Colonic mucosa (tissue), 4 donors: ENCODE measurements around the gene WDR36. TPM values are rescaled to one million over a fixed set of nuclear protein-coding genes. Genes with fewer than 3 reads are reported as not detected.

Source experiments
- DNase-seq: peaks from one replicate; pipeline ENCODE4 v3.0.0-alpha.2; 2020
- H3K27ac ChIP-seq: fragments of 200-600 bp; one replicate; pipeline ENCODE4 v1.8.0; 2021
- H3K27me3 ChIP-seq: fragments of 200-600 bp; one replicate; pipeline ENCODE4 v1.8.0; 2021
- H3K36me3 ChIP-seq: fragments of 200-600 bp; one replicate; pipeline ENCODE4 v1.8.0; 2021
- H3K4me1 ChIP-seq: fragments of 200-600 bp; one replicate; pipeline ENCODE4 v1.8.0; 2021; ENCODE audit warnings: mild to moderate bottlenecking
- H3K4me3 ChIP-seq: fragments of 200-600 bp; one replicate; pipeline ENCODE4 v1.8.0; 2021
- H3K9ac ChIP-seq, 2 donors: one replicate each; pipeline ENCODE4 v1.7.0; 2013; ENCODE audit warnings: control low read depth in 2 of 2, low read depth in 2 of 2, low read length in 2 of 2
- H3K9me3 ChIP-seq: fragments of 200-600 bp; one replicate; pipeline ENCODE4 v1.8.0; 2021
- intact Hi-C: fragments of 100-400 bp; cut with DNase I; formaldehyde crosslinking; loops from one replicate; pipeline ENCODE4 v1.14.1; 2022
- total RNA-seq, 2 donors: library from RNA; stranded (reverse); fragmentation: NEBNext Ultra II Directional in 1 of 2; extraction: Animal tissue kit (Norgen Biotek cat#: 25700) in 1 of 2; gene quantifications; one replicate each; pipeline ENCODE4 v1.2.1, GENCODE V29; 2021
- TF ChIP-seq, protein P1 (sequence below): fragments of 200-600 bp; IDR thresholded peaks from one replicate; pipeline ENCODE4 v1.8.0; 2022; ENCODE audit warnings: antibody characterized with exemption, mild to moderate bottlenecking
- donor health status: healthy.
- donor health status: DM: no; HTN: no; CAD: no.
- donor health status: DM: no; HTN: no; CAD: no.

The WDR36 gene
- total RNA-seq, 2 donors from 2014 or later = 14.0 to 19.0 TPM

GRCh38 chr5:111077678-111078077, 14.5 kb upstream of the WDR36 start:
- no peak overlapping the region for H3K4me3 ChIP-seq
- TF ChIP-seq, protein P1, sequence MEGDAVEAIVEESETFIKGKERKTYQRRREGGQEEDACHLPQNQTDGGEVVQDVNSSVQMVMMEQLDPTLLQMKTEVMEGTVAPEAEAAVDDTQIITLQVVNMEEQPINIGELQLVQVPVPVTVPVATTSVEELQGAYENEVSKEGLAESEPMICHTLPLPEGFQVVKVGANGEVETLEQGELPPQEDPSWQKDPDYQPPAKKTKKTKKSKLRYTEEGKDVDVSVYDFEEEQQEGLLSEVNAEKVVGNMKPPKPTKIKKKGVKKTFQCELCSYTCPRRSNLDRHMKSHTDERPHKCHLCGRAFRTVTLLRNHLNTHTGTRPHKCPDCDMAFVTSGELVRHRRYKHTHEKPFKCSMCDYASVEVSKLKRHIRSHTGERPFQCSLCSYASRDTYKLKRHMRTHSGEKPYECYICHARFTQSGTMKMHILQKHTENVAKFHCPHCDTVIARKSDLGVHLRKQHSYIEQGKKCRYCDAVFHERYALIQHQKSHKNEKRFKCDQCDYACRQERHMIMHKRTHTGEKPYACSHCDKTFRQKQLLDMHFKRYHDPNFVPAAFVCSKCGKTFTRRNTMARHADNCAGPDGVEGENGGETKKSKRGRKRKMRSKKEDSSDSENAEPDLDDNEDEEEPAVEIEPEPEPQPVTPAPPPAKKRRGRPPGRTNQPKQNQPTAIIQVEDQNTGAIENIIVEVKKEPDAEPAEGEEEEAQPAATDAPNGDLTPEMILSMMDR = no peak
- no peak for DNase-seq
- no peaks in the 10 kb centered on the region for H3K27me3 ChIP-seq
- H3K36me3 ChIP-seq = no peaks in the 10 kb centered on the region
- no peak overlapping the region for H3K9ac ChIP-seq
- intact Hi-C loops = no loop called here
- H3K27ac ChIP-seq = no peak overlapping the region
- no peaks in the 10 kb centered on the region for H3K4me1 ChIP-seq
- H3K9me3 ChIP-seq = no peaks in the 10 kb centered on the region

GRCh38 chr5:111079846-111080245, 12.3 kb upstream of the WDR36 start:
- no peak for DNase-seq
- H3K27ac ChIP-seq = no peak overlapping the region
- no peak overlapping the region for H3K9ac ChIP-seq
- intact Hi-C loops = no loop called here
- H3K4me1 ChIP-seq = no peaks in the 10 kb centered on the region
- TF ChIP-seq, protein P1 = no peak
- no peaks in the 10 kb centered on the region for H3K27me3 ChIP-seq
- no peak overlapping the region for H3K4me3 ChIP-seq
- H3K9me3 ChIP-seq = no peaks in the 10 kb centered on the region
- no peaks in the 10 kb centered on the region for H3K36me3 ChIP-seq

DNA sequence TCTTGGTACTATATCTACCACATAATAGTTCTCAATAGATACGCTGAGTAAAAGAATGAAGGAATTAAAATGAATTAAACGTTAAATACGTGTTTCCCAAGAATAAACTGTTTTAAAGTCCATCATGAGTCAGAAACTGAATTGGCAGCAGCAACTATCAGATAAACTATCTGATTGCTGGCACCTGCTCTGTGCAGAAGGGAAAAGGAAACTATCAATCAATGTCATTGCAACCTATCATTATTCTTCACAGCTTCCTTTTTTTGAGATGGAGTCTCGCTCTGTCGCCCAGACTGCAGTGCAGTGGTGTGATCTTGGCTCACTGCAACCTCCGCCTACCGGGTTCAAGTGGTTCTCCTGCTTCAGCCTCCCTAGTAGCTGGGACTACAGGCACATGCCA, 8.8 kb upstream of the WDR36 start:
- no peak overlapping the region for H3K27ac ChIP-seq
- H3K4me1 ChIP-seq = no peaks in the 10 kb centered on the region
- H3K27me3 ChIP-seq = no peaks in the 10 kb centered on the region
- H3K9me3 ChIP-seq = no peaks in the 10 kb centered on the region
- H3K9ac ChIP-seq = no peak overlapping the region
- H3K36me3 ChIP-seq = no peaks in the 10 kb centered on the region
- TF ChIP-seq, protein P1 = no peak
- intact Hi-C loops = no loop called here
- DNase-seq = no peak
- H3K4me3 ChIP-seq = no peak overlapping the region

DNA sequence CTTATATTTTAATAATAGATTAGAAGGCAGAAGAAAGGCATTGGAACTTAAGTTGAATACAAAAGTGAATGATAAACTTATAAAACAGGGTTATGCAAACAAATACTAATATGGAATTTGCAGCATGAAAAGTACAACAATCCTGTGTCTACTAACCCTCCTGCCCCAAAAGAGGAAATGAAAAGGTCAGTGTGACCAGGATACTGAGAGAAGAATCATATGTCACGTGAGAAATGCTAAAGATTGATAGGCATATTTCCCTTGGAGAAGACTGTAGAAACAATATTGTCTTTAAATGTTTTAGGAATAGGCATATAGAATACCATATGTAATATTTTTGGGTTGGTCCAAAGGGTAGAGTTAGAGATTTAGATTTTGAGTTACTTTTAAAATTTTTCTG, 3.8 kb downstream of the WDR36 start:
- Histone ChIP-seq H3K27me3 (no peaks in the 10 kb centered on the region), H3K27ac (no peak overlapping the region), H3K4me3 (no peak overlapping the region), H3K9ac (no peak overlapping the region), H3K9me3 (no peaks in the 10 kb centered on the region), H3K36me3 (no peaks in the 10 kb centered on the region), H3K4me1 (no peaks in the 10 kb centered on the region)
- intact Hi-C loops = no loop called here
- TF ChIP-seq, protein P1 = no peak
- no peak for DNase-seq

DNA sequence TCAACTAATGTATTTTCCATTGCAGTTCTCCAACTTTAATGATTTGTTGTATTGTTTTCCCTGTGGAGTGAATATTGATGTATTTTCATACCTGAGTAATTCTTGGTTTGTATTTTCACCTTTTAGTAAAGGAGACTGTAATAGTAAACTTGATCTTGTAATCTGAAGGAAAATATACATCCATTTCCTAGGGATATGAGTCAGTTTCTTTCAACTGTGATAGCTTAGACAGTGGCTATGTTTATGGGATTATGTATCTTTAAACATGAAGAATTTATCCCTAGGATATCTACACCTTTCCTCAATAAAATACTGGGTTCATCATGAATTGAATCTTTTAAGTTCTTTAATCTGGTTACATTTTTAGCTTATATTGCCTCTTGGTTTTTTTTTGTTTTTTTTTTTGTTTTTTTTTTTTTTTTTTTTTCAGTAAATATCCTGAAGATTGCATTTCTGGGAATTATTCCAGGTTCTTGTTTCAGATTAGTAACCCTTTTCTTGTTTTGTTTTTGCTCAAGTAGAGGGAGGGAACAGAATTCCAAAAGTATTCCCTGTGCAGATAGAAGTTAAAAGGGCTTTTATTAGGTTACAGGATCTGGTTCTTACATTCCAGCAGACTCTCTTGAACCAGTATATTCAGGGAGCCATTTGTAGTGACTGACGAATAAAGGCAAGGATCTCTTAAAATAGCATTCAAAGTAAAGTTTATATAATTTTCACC, 7.1 kb downstream of the WDR36 start:
- H3K27ac ChIP-seq = no peak overlapping the region
- H3K9me3 ChIP-seq = no peaks in the 10 kb centered on the region
- H3K27me3 ChIP-seq = no peaks in the 10 kb centered on the region
- no peaks in the 10 kb centered on the region for H3K36me3 ChIP-seq
- no peak overlapping the region for H3K4me3 ChIP-seq
- TF ChIP-seq, protein P1 = no peak
- intact Hi-C loops = no loop called here
- no peaks in the 10 kb centered on the region for H3K4me1 ChIP-seq
- H3K9ac ChIP-seq = no peak overlapping the region
- no peak for DNase-seq
